SK-N-SH treated with all-trans-retinoic acid at 6 μM for 48 hours (cell line): ENCODE measurements around the gene IFT80.

Experiments
- ATAC-seq: fragments of 200-7000 bp; cut with Tn5 transposase; 3 replicates; pipeline ENCODE4 v1.9.1; 2020; ENCODE audit warnings: mild to moderate bottlenecking, moderate library complexity
- BACH2 ChIP-seq: fragments of 250-450 bp; sonication (Bioruptor Pico); IDR thresholded peaks from 2 replicates; pipeline ENCODE4 v1.9.0; 2021; ENCODE audit warnings: mild to moderate bottlenecking, borderline replicate concordance
- CREB5 ChIP-seq: fragments of 250-450 bp; sonication (Bioruptor Pico); IDR thresholded peaks from 2 replicates; pipeline ENCODE4 v1.5.1; 2020; ENCODE audit warnings: low read depth, mild to moderate bottlenecking, moderate library complexity
- CSDC2 ChIP-seq: fragments of 250-450 bp; sonication (Bioruptor Pico); IDR thresholded peaks from 2 replicates; pipeline ENCODE4 v1.5.0; 2020; ENCODE audit warnings: mild to moderate bottlenecking, moderate library complexity
- CSRNP3 ChIP-seq: fragments of 250-450 bp; sonication (Bioruptor Pico); IDR thresholded peaks from 2 replicates; pipeline ENCODE4 v1.5.1; 2021; ENCODE audit warnings: mild to moderate bottlenecking, moderate library complexity
- ESRRG ChIP-seq: fragments of 250-450 bp; sonication (Bioruptor Pico); IDR thresholded peaks from 2 replicates; pipeline ENCODE4 v1.6.1; 2021; ENCODE audit warnings: mild to moderate bottlenecking
- GLIS3 ChIP-seq: fragments of 250-450 bp; sonication (Bioruptor Pico); IDR thresholded peaks from 2 replicates; pipeline ENCODE4 v1.5.0; 2020; ENCODE audit warnings: mild to moderate bottlenecking, moderate library complexity
- ISL1 ChIP-seq: fragments of 250-450 bp; sonication (Bioruptor Pico); IDR thresholded peaks from 2 replicates; pipeline ENCODE4 v2.1.2; 2022; ENCODE audit warnings: mild to moderate bottlenecking, moderate library complexity
- OSR1 ChIP-seq: fragments of 250-450 bp; sonication (Bioruptor Pico); IDR thresholded peaks from 2 replicates; pipeline ENCODE4 v1.8.0; 2022; ENCODE audit warnings: moderate library complexity, mild to moderate bottlenecking, inconsistent platforms
- PATZ1 ChIP-seq: fragments of 250-450 bp; sonication (Bioruptor Pico); IDR thresholded peaks from 2 replicates; pipeline ENCODE4 v1.8.0; 2020; ENCODE audit warnings: mild to moderate bottlenecking, moderate library complexity, borderline replicate concordance
- POU6F1 ChIP-seq: fragments of 250-450 bp; sonication (Bioruptor Pico); IDR thresholded peaks from 2 replicates; pipeline ENCODE4 v1.8.0; 2021; ENCODE audit warnings: low read depth, mild to moderate bottlenecking, moderate library complexity, borderline replicate concordance
- PPARA ChIP-seq: fragments of 250-450 bp; sonication (Bioruptor Pico); IDR thresholded peaks from 2 replicates; pipeline ENCODE4 v1.5.0; 2020; ENCODE audit warnings: mild to moderate bottlenecking, borderline replicate concordance
- RARB ChIP-seq: fragments of 250-450 bp; sonication (Bioruptor Pico); IDR thresholded peaks from 2 replicates; pipeline ENCODE4 v1.8.0; 2021; ENCODE audit warnings: mild to moderate bottlenecking, moderate library complexity
- SNAI2 ChIP-seq: fragments of 250-450 bp; sonication (Bioruptor Pico); IDR thresholded peaks from 2 replicates; pipeline ENCODE4 v1.5.0; 2020; ENCODE audit warnings: mild to moderate bottlenecking, moderate library complexity
- TCF4 ChIP-seq: fragments of 250-450 bp; sonication (Bioruptor Pico); IDR thresholded peaks from 2 replicates; pipeline ENCODE4 v1.8.0; 2021; ENCODE audit warnings: mild to moderate bottlenecking, moderate library complexity, borderline replicate concordance
- TOX ChIP-seq: fragments of 250-450 bp; sonication (Bioruptor Pico); IDR thresholded peaks from 2 replicates; pipeline ENCODE4 v1.8.0; 2021; ENCODE audit warnings: mild to moderate bottlenecking, moderate library complexity, borderline replicate concordance
- ZC3H10 ChIP-seq: fragments of 250-450 bp; sonication (Bioruptor Pico); IDR thresholded peaks from 2 replicates; pipeline ENCODE4 v1.5.1; 2021; ENCODE audit warnings: mild to moderate bottlenecking, moderate library complexity
- ZFP3 ChIP-seq: fragments of 250-450 bp; sonication (Bioruptor Pico); IDR thresholded peaks from 2 replicates; pipeline ENCODE4 v1.5.0; 2020; ENCODE audit warnings: mild to moderate bottlenecking, moderate library complexity
- ZFP30 ChIP-seq: fragments of 450-650 bp; formaldehyde crosslinking; IDR thresholded peaks from 2 replicates; pipeline ENCODE4 v1.5.0; 2022; ENCODE audit warnings: mild to moderate bottlenecking, moderate library complexity
- ZNF565 ChIP-seq: fragments of 450-650 bp; formaldehyde crosslinking; conservative IDR thresholded peaks from 2 replicates; pipeline ENCODE4 v1.5.0; 2020; ENCODE audit warnings: low read depth, mild to moderate bottlenecking, moderate library complexity
- ZNF70 ChIP-seq: fragments of 450-650 bp; formaldehyde crosslinking; IDR thresholded peaks from 2 replicates; pipeline ENCODE4 v1.5.0; 2020; ENCODE audit warnings: mild to moderate bottlenecking, moderate library complexity
- ZNF8 ChIP-seq: fragments of 450-650 bp; formaldehyde crosslinking; IDR thresholded peaks from 2 replicates; pipeline ENCODE4 v1.5.0; 2020; ENCODE audit warnings: mild to moderate bottlenecking, moderate library complexity

The IFT80 gene

GRCh38 chr3:160378331-160379109, 20.5 kb downstream of the IFT80 start:
- ATAC-seq: no peak
- TF ChIP-seq ZNF8: no peak

GRCh38 chr3:160376681-160377080, 22.3 kb downstream of the IFT80 start:
- no peak for TF ChIP-seq ISL1 (CRISPR knock-in tag)
- no peak for TF ChIP-seq ZFP30 (CRISPR knock-in tag)
- no peak for TF ChIP-seq PATZ1 (CRISPR knock-in tag)
- no peak for TF ChIP-seq ESRRG (CRISPR knock-in tag)
- no peak for TF ChIP-seq CSRNP3 (CRISPR knock-in tag)
- TF ChIP-seq CREB5: no peak
- TF ChIP-seq ZFP3 (CRISPR knock-in tag): no peak
- TF ChIP-seq ZNF565 (CRISPR knock-in tag): no peak
- no peak for TF ChIP-seq ZC3H10 (CRISPR knock-in tag)
- no peak for TF ChIP-seq SNAI2
- TF ChIP-seq GLIS3: no peak
- no peak for TF ChIP-seq ZNF70
- no peak for TF ChIP-seq PPARA (CRISPR knock-in tag)
- no peak for TF ChIP-seq TCF4 (CRISPR knock-in tag)
- TF ChIP-seq RARB (CRISPR knock-in tag): no peak
- no peak for TF ChIP-seq BACH2 (CRISPR knock-in tag)
- TF ChIP-seq POU6F1 (CRISPR knock-in tag): no peak
- no peak for TF ChIP-seq CSDC2 (CRISPR knock-in tag)
- no peak for TF ChIP-seq TOX (CRISPR knock-in tag)
- peak; percentile 54; the same call in 2 of the 3 replicates for ATAC-seq

GRCh38 chr3:160374925-160375324, 24.1 kb downstream of the IFT80 start:
- no peak for TF ChIP-seq SNAI2
- TF ChIP-seq ZNF8: no peak
- no peak for TF ChIP-seq BACH2 (CRISPR knock-in tag)
- TF ChIP-seq ZC3H10 (CRISPR knock-in tag): no peak
- no peak for TF ChIP-seq ZNF565 (CRISPR knock-in tag)
- TF ChIP-seq PATZ1 (CRISPR knock-in tag): no peak
- TF ChIP-seq ISL1 (CRISPR knock-in tag): no peak
- TF ChIP-seq TOX (CRISPR knock-in tag): no peak
- no peak for TF ChIP-seq CSDC2 (CRISPR knock-in tag)
- TF ChIP-seq TCF4 (CRISPR knock-in tag): no peak
- ATAC-seq: no peak

GRCh38 chr3:160374472-160374871, 24.6 kb downstream of the IFT80 start:
- ATAC-seq: no peak
- TF ChIP-seq ZC3H10 (CRISPR knock-in tag) (no peak), GLIS3 (no peak), CREB5 (no peak), SNAI2 (no peak), POU6F1 (CRISPR knock-in tag) (no peak), OSR1 (CRISPR knock-in tag) (no peak), BACH2 (CRISPR knock-in tag) (no peak)
